ENCODE measurements around the gene MED29. TPM values are rescaled to one million over a fixed set of nuclear protein-coding genes. Genes with fewer than 3 reads are reported as not detected.
A peak's percentile ranks its signal among the peaks of the same experiment; 100 is the strongest.

Gene MED29
- total and polyA plus RNA-seq, 4 experiments from 2014 or later: 43.1 to 59.8 (median 50.9) TPM

- POLR2A ChIA-PET (ENCODE audit: partially characterized antibody): no interaction called here
- CTCF ChIA-PET (ENCODE audit: partially characterized antibody): no interaction called here
These were observed 32.2 kb upstream of the MED29 start for GRCh38 chr19:39359026-39359425.

GRCh38 chr19:39360599-39360998, 30.6 kb upstream of the MED29 start:
- Mint-ChIP-seq H3K4me3 (no peak overlapping the region), H3K9me3 (no peaks in the 10 kb centered on the region), H3K27ac (no peak overlapping the region), H3K4me1 (peaks cover 0 to 6% (median 1%) of the 10 kb centered on the region in 4 donors), H3K36me3 (peaks cover 42 to 74% of the 10 kb centered on the region in 2 donors), H3K27me3 (no peaks in the 10 kb centered on the region)
- intact Hi-C loops (cut with micrococcal nuclease): no loop called here
- H3K27ac ChIP-seq (ENCODE audit: low read depth, low read length): no peak overlapping the region
- ChIA-PET CTCF (ENCODE audit: partially characterized antibody) (no interaction called here), POLR2A (ENCODE audit: partially characterized antibody) (no interaction called here)
- no peaks in the 10 kb centered on the region for H3K4me1 ChIP-seq (ENCODE audit: insufficient read depth, low read length)
- no peaks in the 10 kb centered on the region for H3K27me3 ChIP-seq (ENCODE audit: insufficient read depth, low read length)
- DNase-seq: no peak
- H3K36me3 ChIP-seq (ENCODE audit: insufficient read depth, low read length): peaks cover 67% of the 10 kb centered on the region
- H3K9me3 ChIP-seq (ENCODE audit: control insufficient read depth in 1 of 2, low read length in 2 of 2): no peaks in the 10 kb centered on the region
- no peak overlapping the region for H3K4me3 ChIP-seq (ENCODE audit: low read length in 2 of 2)

More at GRCh38 chr19:39359026-39359425, 32.2 kb upstream of the MED29 start:
- Mint-ChIP-seq H3K9me3 (no peaks in the 10 kb centered on the region), H3K27me3 (no peaks in the 10 kb centered on the region), H3K36me3 (peaks cover 48 to 74% of the 10 kb centered on the region in 2 donors), H3K27ac (peak overlapping the region in 2 of 7 donors; percentile 22 to 32), H3K4me1 (peaks cover 0 to 4% (median 1%) of the 10 kb centered on the region in 4 donors), H3K4me3 (no peak overlapping the region)
- peaks cover 72% of the 10 kb centered on the region for H3K36me3 ChIP-seq (ENCODE audit: insufficient read depth, low read length)
- no peak overlapping the region for H3K4me3 ChIP-seq (ENCODE audit: low read length in 2 of 2)
- no peak overlapping the region for H3K27ac ChIP-seq (ENCODE audit: low read depth, low read length)
- intact Hi-C loops (cut with micrococcal nuclease): no loop called here
- no peaks in the 10 kb centered on the region for H3K27me3 ChIP-seq (ENCODE audit: insufficient read depth, low read length)
- DNase-seq: no peak
- H3K9me3 ChIP-seq (ENCODE audit: control insufficient read depth in 1 of 2, low read length in 2 of 2): no peaks in the 10 kb centered on the region
- H3K4me1 ChIP-seq (ENCODE audit: insufficient read depth, low read length): no peaks in the 10 kb centered on the region

- no peak for DNase-seq
- no peaks in the 10 kb centered on the region for H3K27me3 Mint-ChIP-seq
- ChIA-PET CTCF (ENCODE audit: partially characterized antibody) (interaction anchor here (1.1 kb wide), 1 partner anchor 406 kb away, joined by 3 read pairs; no protein-coding TSS in a partner anchor), POLR2A (ENCODE audit: partially characterized antibody) (interaction anchor here (1.2 kb wide), 1 partner anchor 10 kb away, joined by 3 read pairs; no protein-coding TSS in a partner anchor)
- Histone ChIP-seq H3K4me1 (ENCODE audit: insufficient read depth, low read length) (no peaks in the 10 kb centered on the region), H3K27me3 (ENCODE audit: insufficient read depth, low read length) (no peaks in the 10 kb centered on the region), H3K36me3 (ENCODE audit: insufficient read depth, low read length) (peaks cover 47% of the 10 kb centered on the region), H3K9me3 (ENCODE audit: control insufficient read depth in 1 of 2, low read length in 2 of 2) (no peaks in the 10 kb centered on the region), H3K27ac (ENCODE audit: low read depth, low read length) (no peak overlapping the region), H3K4me3 (ENCODE audit: low read length in 2 of 2) (no peak overlapping the region)
- peak overlapping the region in 6 of 7 donors; percentile 17 to 87 (median 63) for H3K27ac Mint-ChIP-seq
- intact Hi-C loops (cut with micrococcal nuclease): no loop called here
- peaks cover 0 to 6% (median 0%) of the 10 kb centered on the region in 4 donors for H3K4me1 Mint-ChIP-seq
- H3K9me3 Mint-ChIP-seq: no peaks in the 10 kb centered on the region
- H3K36me3 Mint-ChIP-seq: peaks cover 25 to 64% of the 10 kb centered on the region in 2 donors
- no peak overlapping the region for H3K4me3 Mint-ChIP-seq
These were observed 28.2 kb upstream of the MED29 start for GRCh38 chr19:39362682-39363657.

- Mint-ChIP-seq H3K9me3 (no peaks in the 10 kb centered on the region), H3K4me1 (peaks cover 0 to 6% (median 0%) of the 10 kb centered on the region in 4 donors), H3K4me3 (no peak overlapping the region), H3K27me3 (no peaks in the 10 kb centered on the region), H3K36me3 (peaks cover 25 to 65% of the 10 kb centered on the region in 2 donors), H3K27ac (peak overlapping the region in 3 of 7 donors; percentile 29 to 84 (median 79))
- intact Hi-C loops (cut with micrococcal nuclease): no loop called here
- Histone ChIP-seq H3K4me3 (ENCODE audit: low read length in 2 of 2) (no peak overlapping the region), H3K4me1 (ENCODE audit: insufficient read depth, low read length) (no peaks in the 10 kb centered on the region), H3K27me3 (ENCODE audit: insufficient read depth, low read length) (no peaks in the 10 kb centered on the region), H3K9me3 (ENCODE audit: control insufficient read depth in 1 of 2, low read length in 2 of 2) (no peaks in the 10 kb centered on the region), H3K27ac (ENCODE audit: low read depth, low read length) (no peak overlapping the region), H3K36me3 (ENCODE audit: insufficient read depth, low read length) (peaks cover 38% of the 10 kb centered on the region)
- DNase-seq: no peak
- CTCF ChIA-PET (ENCODE audit: partially characterized antibody): no interaction called here
- POLR2A ChIA-PET (ENCODE audit: partially characterized antibody): no interaction called here
These were observed 27.2 kb upstream of the MED29 start for GRCh38 chr19:39363901-39364457.

- Histone ChIP-seq H3K4me1 (ENCODE audit: insufficient read depth, low read length) (no peaks in the 10 kb centered on the region), H3K36me3 (ENCODE audit: insufficient read depth, low read length) (peaks cover 40% of the 10 kb centered on the region), H3K27me3 (ENCODE audit: insufficient read depth, low read length) (no peaks in the 10 kb centered on the region), H3K9me3 (ENCODE audit: control insufficient read depth in 1 of 2, low read length in 2 of 2) (no peaks in the 10 kb centered on the region), H3K4me3 (ENCODE audit: low read length in 2 of 2) (no peak overlapping the region), H3K27ac (ENCODE audit: low read depth, low read length) (no peak overlapping the region)
- CTCF ChIA-PET (ENCODE audit: partially characterized antibody): no interaction called here
- Mint-ChIP-seq H3K4me1 (peaks cover 0 to 3% (median 0%) of the 10 kb centered on the region in 4 donors), H3K27ac (no peak overlapping the region), H3K36me3 (peaks cover 28 to 63% of the 10 kb centered on the region in 2 donors), H3K9me3 (no peaks in the 10 kb centered on the region), H3K4me3 (no peak overlapping the region), H3K27me3 (no peaks in the 10 kb centered on the region)
- POLR2A ChIA-PET (ENCODE audit: partially characterized antibody): no interaction called here
- intact Hi-C loops (cut with micrococcal nuclease): no loop called here
- DNase-seq: no peak
These were observed 25.6 kb upstream of the MED29 start for GRCh38 chr19:39365531-39365930.

GRCh38 chr19:39369200-39369599, 22.0 kb upstream of the MED29 start:
- H3K4me1 ChIP-seq (ENCODE audit: insufficient read depth, low read length): no peaks in the 10 kb centered on the region

GRCh38 chr19:39370735-39371134, 20.4 kb upstream of the MED29 start:
- peaks cover 29 to 57% of the 10 kb centered on the region in 2 donors for H3K36me3 Mint-ChIP-seq
- H3K4me3 Mint-ChIP-seq: no peak overlapping the region
- H3K27me3 Mint-ChIP-seq: no peaks in the 10 kb centered on the region
- CTCF ChIA-PET (ENCODE audit: partially characterized antibody): no interaction called here
- no peak for DNase-seq
- Histone ChIP-seq H3K27ac (ENCODE audit: low read depth, low read length) (no peak overlapping the region), H3K4me1 (ENCODE audit: insufficient read depth, low read length) (no peaks in the 10 kb centered on the region), H3K36me3 (ENCODE audit: insufficient read depth, low read length) (peaks cover 26% of the 10 kb centered on the region), H3K4me3 (ENCODE audit: low read length in 2 of 2) (no peak overlapping the region), H3K27me3 (ENCODE audit: insufficient read depth, low read length) (no peaks in the 10 kb centered on the region), H3K9me3 (ENCODE audit: control insufficient read depth in 1 of 2, low read length in 2 of 2) (no peaks in the 10 kb centered on the region)
- no peaks in the 10 kb centered on the region for H3K9me3 Mint-ChIP-seq
- H3K27ac Mint-ChIP-seq: peak overlapping the region in 1 of 7 donors; percentile 60
- intact Hi-C loops (cut with micrococcal nuclease): no loop called here
- POLR2A ChIA-PET (ENCODE audit: partially characterized antibody): no interaction called here
- H3K4me1 Mint-ChIP-seq: peaks cover 0 to 2% (median 0%) of the 10 kb centered on the region in 4 donors

More at GRCh38 chr19:39369200-39369599, 22.0 kb upstream of the MED29 start:
- Mint-ChIP-seq H3K27me3 (no peaks in the 10 kb centered on the region), H3K4me1 (peaks cover 0 to 3% (median 0%) of the 10 kb centered on the region in 4 donors), H3K4me3 (no peak overlapping the region), H3K27ac (peak overlapping the region in 1 of 7 donors; percentile 75), H3K9me3 (no peaks in the 10 kb centered on the region), H3K36me3 (peaks cover 27 to 57% of the 10 kb centered on the region in 2 donors)
- Histone ChIP-seq H3K36me3 (ENCODE audit: insufficient read depth, low read length) (peaks cover 25% of the 10 kb centered on the region), H3K9me3 (ENCODE audit: control insufficient read depth in 1 of 2, low read length in 2 of 2) (no peaks in the 10 kb centered on the region), H3K4me3 (ENCODE audit: low read length in 2 of 2) (no peak overlapping the region), H3K27ac (ENCODE audit: low read depth, low read length) (no peak overlapping the region), H3K27me3 (ENCODE audit: insufficient read depth, low read length) (no peaks in the 10 kb centered on the region)
- POLR2A ChIA-PET (ENCODE audit: partially characterized antibody): interaction anchor here (0.8 kb wide), 1 partner anchor 22 kb away, joined by 3 read pairs; the partner anchor contains the start of genes MED29 and PAF1
- no peak for DNase-seq
- intact Hi-C loops (cut with micrococcal nuclease): no loop called here
- CTCF ChIA-PET (ENCODE audit: partially characterized antibody): interaction anchor here (1.4 kb wide), 1 partner anchor 259 kb away, joined by 3 read pairs; no protein-coding TSS in a partner anchor

Data from CD4-positive, alpha-beta memory T cell (primary cell).